NT2/D1 (cell line): ENCODE data around the gene AVEN.

ENCODE experiments used
- YY1 ChIP-seq: IDR thresholded peaks from 2 replicates; pipeline ENCODE4 v1.6.1; 2011; ENCODE audit not compliant: insufficient read length, insufficient read depth
- ZNF274 ChIP-seq: IDR thresholded peaks from 2 replicates; pipeline ENCODE4 v1.6.1; 2011; ENCODE audit warnings: mild to moderate bottlenecking, low read depth, low read length

DNA sequence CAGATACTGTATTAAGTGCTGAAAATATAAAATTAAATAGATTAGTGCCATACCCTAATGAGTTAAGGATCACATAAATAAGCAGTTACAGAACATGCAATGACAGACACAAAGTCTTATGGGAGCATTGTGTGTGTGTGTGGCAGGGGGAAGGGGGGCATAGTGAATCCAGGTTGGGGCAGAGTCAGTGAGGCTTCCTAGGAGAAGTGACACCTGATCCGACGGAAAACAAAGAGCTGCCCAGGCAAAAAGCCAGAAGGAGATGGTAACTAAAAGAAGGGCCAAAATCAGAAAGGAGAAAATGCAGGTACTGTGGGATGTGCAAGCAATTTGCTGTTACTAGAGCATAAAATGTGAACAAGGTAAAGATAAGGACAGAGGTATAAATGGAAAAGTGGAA is 150.8 kb downstream of the AVEN start:
- TF ChIP-seq ZNF274 (no peak), YY1 (no peak)
